OCI-LY1 (cell line): ENCODE results near the gene RER1.

Experiments used
- H2AFZ ChIP-seq: fragments of 200-600 bp; sonication (generic), shearing (Covaris generic); 2 replicates; pipeline ENCODE4 v1.6.0; 2014; ENCODE audit warnings: antibody characterized with exemption, mild to moderate bottlenecking, low read length
- H3F3A ChIP-seq: fragments of 200-600 bp; sonication (generic), shearing (Covaris generic); 2 replicates; pipeline ENCODE4 v1.6.0; 2014; ENCODE audit warnings: mild to moderate bottlenecking, antibody characterized with exemption, low read length, moderate library complexity; ENCODE audit not compliant: insufficient read depth
- H3K27ac ChIP-seq: fragments of 200-600 bp; sonication (generic); 2 replicates; pipeline ENCODE4 v1.5.1; 2014; ENCODE audit warnings: low read length, mixed run types, mild to moderate bottlenecking, low read depth; ENCODE audit not compliant: poor library complexity, severe bottlenecking
- H3K27me3 ChIP-seq: fragments of 200-600 bp; sonication (generic); 2 replicates; pipeline ENCODE4 v1.6.0; 2014; ENCODE audit warnings: antibody characterized with exemption, mild to moderate bottlenecking, low read length, moderate library complexity; ENCODE audit not compliant: insufficient read depth
- H3K36me3 ChIP-seq: fragments of 200-600 bp; sonication (generic); 2 replicates; pipeline ENCODE4 v1.6.1; 2014; ENCODE audit warnings: mild to moderate bottlenecking, antibody characterized with exemption, low read length, moderate library complexity, mixed read lengths; ENCODE audit not compliant: insufficient read depth
- H3K4me1 ChIP-seq: fragments of 200-600 bp; sonication (generic); 2 replicates; pipeline ENCODE4 v1.5.1; 2014; ENCODE audit warnings: mild to moderate bottlenecking, low read length, moderate library complexity; ENCODE audit not compliant: insufficient read depth, severe bottlenecking
- H3K4me2 ChIP-seq: fragments of 200-600 bp; sonication (generic), shearing (Covaris generic); 2 replicates; pipeline ENCODE4 v1.6.1; 2014; ENCODE audit warnings: low read length
- H3K4me3 ChIP-seq: fragments of 200-600 bp; sonication (generic); 2 replicates; pipeline ENCODE4 v1.5.1; 2014; ENCODE audit warnings: low read length, low read depth, mild to moderate bottlenecking, mixed read lengths; ENCODE audit not compliant: poor library complexity, severe bottlenecking
- H3K79me2 ChIP-seq: fragments of 200-600 bp; shearing (Covaris generic); 2 replicates; pipeline ENCODE4 v1.6.1; 2016; ENCODE audit warnings: mixed run types, low read length, mixed read lengths; ENCODE audit not compliant: insufficient read depth
- H3K9ac ChIP-seq: fragments of 200-600 bp; sonication (generic), shearing (Covaris generic); 2 replicates; pipeline ENCODE4 v1.6.1; 2014; ENCODE audit warnings: mild to moderate bottlenecking, low read length, mixed read lengths
- H3K9me2 ChIP-seq: fragments of 200-600 bp; sonication (generic), shearing (Covaris generic); 2 replicates; pipeline ENCODE4 v1.6.1; 2014; ENCODE audit warnings: low read depth, mild to moderate bottlenecking, low read length, mixed read lengths
- H3K9me3 ChIP-seq: fragments of 200-600 bp; shearing (Covaris generic); 2 replicates; pipeline ENCODE4 v1.6.1; 2014; ENCODE audit warnings: low read length, mixed read lengths
- H4K20me1 ChIP-seq: fragments of 200-600 bp; sonication (generic), shearing (Covaris generic); 2 replicates; pipeline ENCODE4 v1.6.0; 2016; ENCODE audit warnings: mild to moderate bottlenecking, low read length; ENCODE audit not compliant: insufficient read depth
- CTCF ChIP-seq: fragments of 200-600 bp; sonication (generic), shearing (Covaris generic); IDR thresholded peaks from 2 replicates; pipeline ENCODE4 v1.5.1; 2017; ENCODE audit warnings: mild to moderate bottlenecking, antibody characterized with exemption, low read length, moderate library complexity, mixed read lengths
- EZH2 ChIP-seq: fragments of 200-600 bp; sonication (generic), shearing (Covaris generic); IDR thresholded peaks from 2 replicates; pipeline ENCODE4 v1.8.0; 2017; ENCODE audit warnings: borderline replicate concordance, mixed run types, mild to moderate bottlenecking, antibody characterized with exemption, low read length, moderate library complexity, mixed read lengths

The RER1 gene

GRCh38 chr1:2396476-2396875, 4.8 kb downstream of the RER1 start:
- Histone ChIP-seq H3K4me1 (peaks cover 20% of the 10 kb centered on the region), H3K27me3 (no peaks in the 10 kb centered on the region), H3K9me3 (no peaks in the 10 kb centered on the region), H3K36me3 (peaks cover 80% of the 10 kb centered on the region), H3K9me2 (no peaks in the 10 kb centered on the region), H3K4me3 (no peak overlapping the region), H3F3A (no peaks in the 10 kb centered on the region), H3K9ac (no peak overlapping the region), H3K4me2 (no peak overlapping the region), H3K27ac (no peak overlapping the region), H4K20me1 (no peaks in the 10 kb centered on the region), H2AFZ (no peak overlapping the region), H3K79me2 (peaks cover 22% of the 10 kb centered on the region)
- TF ChIP-seq CTCF: no peak
- TF ChIP-seq EZH2: no peak

GRCh38 chr1:2397007-2397679, 5.5 kb downstream of the RER1 start:
- no peaks in the 10 kb centered on the region for H3F3A ChIP-seq
- H3K9me2 ChIP-seq: no peaks in the 10 kb centered on the region
- H3K27ac ChIP-seq: no peak overlapping the region
- no peak overlapping the region for H3K9ac ChIP-seq
- no peaks in the 10 kb centered on the region for H3K27me3 ChIP-seq
- H3K4me2 ChIP-seq: no peak overlapping the region
- H3K79me2 ChIP-seq: peaks cover 21% of the 10 kb centered on the region
- no peaks in the 10 kb centered on the region for H3K9me3 ChIP-seq
- peaks cover 86% of the 10 kb centered on the region for H3K36me3 ChIP-seq
- no peak overlapping the region for H3K4me3 ChIP-seq
- H3K4me1 ChIP-seq: peaks cover 20% of the 10 kb centered on the region
- TF ChIP-seq EZH2: no peak
- no peak for TF ChIP-seq CTCF
- H2AFZ ChIP-seq: no peak overlapping the region
- H4K20me1 ChIP-seq: no peaks in the 10 kb centered on the region

GRCh38 chr1:2398871-2399270, 7.2 kb downstream of the RER1 start:
- no peak overlapping the region for H3K4me2 ChIP-seq
- H3K27ac ChIP-seq: no peak overlapping the region
- H3K4me3 ChIP-seq: no peak overlapping the region
- H2AFZ ChIP-seq: no peak overlapping the region
- H3K9ac ChIP-seq: no peak overlapping the region
- no peaks in the 10 kb centered on the region for H3F3A ChIP-seq
- peaks cover 4% of the 10 kb centered on the region for H3K79me2 ChIP-seq
- peaks cover 91% of the 10 kb centered on the region for H3K36me3 ChIP-seq
- no peaks in the 10 kb centered on the region for H3K9me3 ChIP-seq
- no peaks in the 10 kb centered on the region for H3K27me3 ChIP-seq
- TF ChIP-seq EZH2: no peak
- TF ChIP-seq CTCF: no peak
- peaks cover 4% of the 10 kb centered on the region for H3K4me1 ChIP-seq
- no peaks in the 10 kb centered on the region for H4K20me1 ChIP-seq
- no peaks in the 10 kb centered on the region for H3K9me2 ChIP-seq
